Stromal cell of bone marrow (primary cell): ENCODE data around the gene AMDHD2.

Experiments used
- DNase-seq: peaks from one replicate; pipeline ENCODE4 v3.0.0-alpha.2; 2012; ENCODE audit warnings: low read depth

Gene AMDHD2

GRCh38 chr16:2499890-2500429, 20.2 kb upstream of the AMDHD2 start:
- DNase-seq = no peak

- DNase-seq = no peak
These were observed 19.7 kb upstream of the AMDHD2 start for GRCh38 chr16:2500430-2500917.

- no peak for DNase-seq
These were observed 19.0 kb upstream of the AMDHD2 start for GRCh38 chr16:2500918-2501750.

- no peak for DNase-seq
These were observed 17.9 kb upstream of the AMDHD2 start for GRCh38 chr16:2501946-2502895.

GRCh38 chr16:2505695-2506094, 14.5 kb upstream of the AMDHD2 start:
- no peak for DNase-seq

GRCh38 chr16:2507052-2507659, 13.0 kb upstream of the AMDHD2 start:
- DNase-seq = no peak

- no peak for DNase-seq
These were observed 12.5 kb upstream of the AMDHD2 start for GRCh38 chr16:2507665-2508064.

GRCh38 chr16:2508722-2509400, 11.3 kb upstream of the AMDHD2 start:
- DNase-seq = no peak

- peak; percentile 72 for DNase-seq
These were observed 8.9 kb upstream of the AMDHD2 start for GRCh38 chr16:2511128-2511800.

- DNase-seq = no peak
These were observed 8.0 kb upstream of the AMDHD2 start for GRCh38 chr16:2511996-2512734.

GRCh38 chr16:2512735-2513404, 7.3 kb upstream of the AMDHD2 start:
- DNase-seq = no peak

GRCh38 chr16:2513405-2514332, 6.5 kb upstream of the AMDHD2 start, which contains the start of gene ATP6V0C:
Gene ATP6V0C (plus strand): TSS chr16:2513952. CDS start chr16:2514104, 152 bp downstream.
- DNase-seq = peak; percentile 63

- no peak for DNase-seq
These were observed 5.6 kb upstream of the AMDHD2 start for GRCh38 chr16:2514333-2515179.

GRCh38 chr16:2515180-2515851, 4.9 kb upstream of the AMDHD2 start:
- DNase-seq = no peak

- DNase-seq = no peak
These were observed 3.6 kb upstream of the AMDHD2 start for GRCh38 chr16:2516391-2517240.
